ENCODE results near the gene GAA.

GRCh38 chr17:80137131-80137530, 35.8 kb downstream of the GAA start:
- TF ChIP-seq RAD21 (IDR thresholded peaks at IDR 0.05; ENCODE audit: low read depth) (no peak), CTCF (IDR thresholded peaks at IDR 0.05 in 2 of 3, conservative IDR thresholded peaks at IDR 0.05 in 1 of 3; ENCODE audit: borderline replicate concordance in 1 of 3, insufficient read depth in 1 of 3, low read depth in 2 of 3, low read length in 2 of 3) (no peak), SP1 (IDR thresholded peaks at IDR 0.05; ENCODE audit: low read depth) (no peak), POLR2A (IDR thresholded peaks at IDR 0.05; ENCODE audit: borderline replicate concordance, extremely low read depth, insufficient read depth, insufficient read length) (no peak)

Data from HCT116 (cell line).